ENCODE results near the gene TSSK6.

The TSSK6 gene

DNA sequence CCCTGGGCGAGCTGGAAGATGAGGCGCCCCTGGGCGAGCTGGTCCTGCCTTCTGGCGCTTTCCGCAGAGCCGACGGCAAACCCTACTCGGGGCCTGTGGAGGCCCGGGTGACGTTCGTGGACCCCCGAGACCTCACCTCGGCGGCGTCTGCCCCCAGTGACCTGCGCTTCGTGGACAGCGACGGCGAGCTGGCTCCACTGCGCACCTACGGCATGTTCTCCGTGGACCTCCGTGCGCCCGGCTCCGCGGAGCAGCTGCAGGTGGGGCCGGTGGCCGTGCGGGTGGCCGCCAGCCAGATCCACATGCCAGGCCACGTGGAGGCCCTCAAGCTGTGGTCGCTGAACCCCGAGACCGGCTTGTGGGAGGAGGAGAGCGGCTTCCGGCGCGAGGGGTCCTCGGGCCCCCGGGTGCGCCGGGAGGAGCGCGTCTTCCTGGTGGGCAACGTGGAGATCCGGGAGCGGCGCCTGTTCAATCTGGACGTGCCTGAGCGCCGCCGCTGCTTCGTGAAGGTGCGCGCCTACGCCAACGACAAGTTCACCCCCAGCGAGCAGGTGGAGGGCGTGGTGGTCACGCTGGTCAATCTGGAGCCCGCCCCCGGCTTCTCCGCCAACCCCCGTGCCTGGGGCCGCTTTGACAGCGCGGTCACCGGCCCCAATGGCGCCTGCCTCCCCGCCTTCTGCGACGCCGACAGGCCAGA lies 29.1 kb upstream of the TSSK6 start:
- DNase-seq = no peak

DNA sequence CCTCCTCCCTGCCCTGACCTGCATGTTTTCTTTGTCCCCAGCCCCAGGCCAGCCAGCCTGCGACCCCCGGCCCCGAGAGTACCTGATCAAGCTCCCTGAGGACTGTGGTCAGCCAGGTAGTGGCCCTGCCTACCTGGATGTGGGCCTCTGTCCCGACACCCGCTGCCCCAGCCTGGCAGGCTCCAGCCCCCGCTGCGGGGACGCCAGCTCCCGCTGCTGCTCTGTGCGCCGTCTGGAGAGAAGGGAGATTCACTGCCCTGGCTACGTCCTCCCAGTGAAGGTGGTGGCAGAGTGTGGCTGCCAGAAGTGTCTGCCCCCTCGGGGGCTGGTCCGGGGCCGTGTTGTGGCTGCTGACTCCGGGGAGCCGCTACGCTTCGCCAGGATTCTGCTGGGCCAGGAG lies 28.3 kb upstream of the TSSK6 start:
- DNase-seq = no peak

DNA sequence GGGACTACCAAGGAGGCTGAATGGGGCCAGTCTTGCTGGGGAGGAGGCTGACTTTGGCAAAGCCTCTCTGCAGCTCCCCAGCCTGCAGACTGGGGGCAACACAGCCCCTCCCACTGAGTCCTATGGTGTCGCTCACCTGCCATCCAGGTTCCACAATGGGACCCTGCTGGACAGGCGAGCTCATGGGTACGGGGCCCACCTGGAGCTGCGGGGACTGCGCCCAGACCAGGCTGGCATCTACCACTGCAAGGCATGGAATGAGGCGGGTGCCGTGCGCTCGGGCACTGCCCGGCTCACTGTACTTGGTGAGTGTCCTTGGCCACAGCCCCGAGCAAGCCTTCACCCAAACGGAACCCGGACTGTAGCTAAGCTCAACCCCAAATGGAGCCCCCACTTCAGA lies 27.8 kb upstream of the TSSK6 start:
- no peak for DNase-seq

DNA sequence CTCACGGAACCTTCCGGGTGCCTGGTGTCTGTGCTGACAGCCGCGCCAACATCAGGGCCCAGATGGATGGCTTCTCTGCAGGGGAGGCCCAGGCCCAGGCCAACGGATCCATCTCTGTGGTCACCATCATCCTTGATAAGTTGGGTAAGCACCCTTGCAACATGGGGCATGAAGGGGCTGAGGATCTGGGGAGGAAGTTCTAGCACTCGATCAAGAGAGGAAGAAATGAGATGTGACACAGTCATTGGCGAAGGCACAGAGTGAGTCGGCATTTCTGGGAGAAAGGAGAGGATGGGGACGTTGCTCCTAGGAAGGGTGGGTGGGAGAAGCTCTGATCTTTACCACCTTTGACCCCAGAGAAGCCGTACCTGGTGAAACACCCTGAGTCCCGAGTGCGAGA lies 27.2 kb upstream of the TSSK6 start:
- no peak for DNase-seq

DNA sequence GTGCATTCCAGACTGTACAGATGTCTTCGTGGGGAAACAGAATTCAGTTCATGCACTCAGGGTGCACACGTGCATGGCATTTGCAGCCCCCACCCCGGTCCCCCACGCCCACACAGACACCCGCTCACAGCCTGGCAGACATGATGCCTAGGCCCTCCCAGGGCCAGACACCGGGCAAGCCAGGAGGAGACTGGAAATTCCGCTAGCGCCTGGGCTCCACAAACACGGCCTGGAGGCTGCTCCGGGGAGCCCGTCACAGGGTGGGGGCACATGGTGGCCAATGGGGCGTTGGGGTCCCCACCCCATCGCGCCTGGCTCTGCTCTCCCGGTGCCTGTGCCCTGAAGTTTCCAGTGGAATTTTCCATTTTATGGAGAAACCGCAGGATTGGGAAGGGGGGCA lies 26.3 kb upstream of the TSSK6 start:
- no peak for DNase-seq

DNA sequence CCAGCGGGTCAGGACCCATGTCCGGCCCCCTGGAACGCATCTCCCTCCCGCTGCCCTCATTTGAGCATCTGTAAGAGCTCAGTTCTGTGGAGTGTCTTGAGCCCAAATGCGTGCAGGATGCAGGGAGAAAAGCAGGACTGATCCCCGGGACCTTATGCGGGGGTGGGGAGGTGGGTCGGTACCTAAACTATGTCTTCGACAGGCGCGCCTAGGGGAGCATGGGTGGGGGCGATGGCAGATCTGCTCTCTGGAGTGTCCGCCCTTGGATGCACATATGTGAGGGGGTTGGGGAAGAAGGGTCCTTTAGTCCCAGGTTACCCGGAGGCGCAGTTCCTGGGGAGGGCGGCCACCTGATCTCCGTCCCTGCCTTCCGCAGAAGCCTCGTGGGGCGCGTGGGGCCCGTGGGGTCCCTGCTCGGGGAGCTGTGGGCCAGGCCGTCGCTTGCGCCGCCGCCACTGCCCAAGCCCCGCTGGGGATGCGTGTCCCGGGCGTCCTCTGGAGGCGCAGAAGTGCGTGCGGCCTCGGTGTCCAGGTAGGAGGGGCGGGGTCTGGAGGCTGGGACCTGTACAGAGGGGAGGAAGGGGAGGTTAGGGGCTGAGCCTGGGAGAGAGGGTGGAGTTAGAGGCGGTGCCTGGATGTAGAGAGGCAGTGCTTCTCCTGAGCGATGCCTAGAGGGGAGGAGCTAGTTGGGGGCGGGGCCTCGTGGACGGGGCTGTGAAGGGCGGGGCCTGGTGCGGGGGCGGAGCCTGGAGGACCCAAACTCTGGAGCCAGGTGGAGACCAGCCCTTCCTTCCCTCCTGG lies 25.6 kb upstream of the TSSK6 start:
- DNase-seq = peak; percentile 40

DNA sequence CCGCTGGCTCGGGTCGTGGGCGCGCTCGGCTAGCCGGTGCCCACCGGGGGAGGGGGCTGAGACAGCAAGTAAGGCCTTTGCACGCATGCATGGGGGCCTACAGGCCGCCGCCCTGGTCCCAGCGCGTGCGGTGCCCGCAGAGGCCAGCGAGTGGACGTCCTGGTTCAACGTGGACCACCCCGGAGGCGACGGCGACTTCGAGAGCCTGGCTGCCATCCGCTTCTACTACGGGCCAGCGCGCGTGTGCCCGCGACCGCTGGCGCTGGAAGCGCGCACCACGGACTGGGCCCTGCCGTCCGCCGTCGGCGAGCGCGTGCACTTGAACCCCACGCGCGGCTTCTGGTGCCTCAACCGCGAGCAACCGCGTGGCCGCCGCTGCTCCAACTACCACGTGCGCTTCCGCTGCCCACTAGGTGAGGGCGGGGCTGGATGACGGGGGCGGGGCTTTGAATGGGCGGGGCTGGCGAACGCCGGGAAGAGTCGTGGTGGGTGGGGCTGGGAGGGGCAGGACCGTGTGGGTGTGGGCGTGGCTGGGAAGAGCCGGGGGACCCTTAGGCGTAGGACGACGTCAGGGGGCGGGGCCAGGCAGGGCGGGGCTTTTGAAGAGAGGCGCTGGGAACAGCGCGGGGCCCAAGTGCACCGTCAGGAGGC lies 24.8 kb upstream of the TSSK6 start:
- DNase-seq = peak; percentile 25

DNA sequence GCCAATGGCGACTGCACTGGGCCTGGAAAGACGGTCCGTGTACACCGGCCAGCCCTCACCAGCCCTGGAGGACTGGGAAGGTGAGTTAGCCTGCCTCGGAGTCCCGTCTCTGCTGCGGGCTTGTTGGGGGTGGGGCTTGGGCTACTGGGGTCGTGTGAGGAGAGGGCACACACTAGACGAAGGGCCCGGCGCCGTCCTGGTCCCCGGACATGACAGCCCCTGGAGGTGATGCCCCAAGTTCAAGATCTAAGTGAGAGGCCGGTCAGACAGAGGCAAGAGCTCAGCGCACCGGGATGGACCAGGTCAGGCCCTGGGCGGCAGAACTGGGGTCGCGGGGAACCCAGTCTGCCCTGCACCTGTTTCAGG lies 24.3 kb upstream of the TSSK6 start:
- DNase-seq = no peak

DNA sequence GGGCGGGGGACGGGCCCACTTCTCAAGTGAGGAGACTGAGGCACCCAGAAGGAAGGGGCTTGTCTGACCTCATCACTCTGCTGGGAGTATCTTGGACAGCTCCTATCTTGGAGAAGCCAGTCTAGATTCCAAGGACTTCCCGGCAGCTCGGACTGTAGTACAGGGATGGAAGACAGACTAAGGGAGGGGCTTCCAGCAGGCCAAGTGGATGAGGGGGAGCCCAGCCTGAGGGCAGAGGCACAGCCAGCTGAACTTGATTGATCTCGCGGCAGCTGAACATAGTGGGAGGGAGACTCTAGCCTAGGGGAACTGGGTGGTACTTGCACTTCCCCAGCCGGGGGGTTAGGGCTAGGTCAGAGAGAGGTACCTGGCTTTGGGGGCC lies 23.4 kb upstream of the TSSK6 start:
- DNase-seq = no peak

DNA sequence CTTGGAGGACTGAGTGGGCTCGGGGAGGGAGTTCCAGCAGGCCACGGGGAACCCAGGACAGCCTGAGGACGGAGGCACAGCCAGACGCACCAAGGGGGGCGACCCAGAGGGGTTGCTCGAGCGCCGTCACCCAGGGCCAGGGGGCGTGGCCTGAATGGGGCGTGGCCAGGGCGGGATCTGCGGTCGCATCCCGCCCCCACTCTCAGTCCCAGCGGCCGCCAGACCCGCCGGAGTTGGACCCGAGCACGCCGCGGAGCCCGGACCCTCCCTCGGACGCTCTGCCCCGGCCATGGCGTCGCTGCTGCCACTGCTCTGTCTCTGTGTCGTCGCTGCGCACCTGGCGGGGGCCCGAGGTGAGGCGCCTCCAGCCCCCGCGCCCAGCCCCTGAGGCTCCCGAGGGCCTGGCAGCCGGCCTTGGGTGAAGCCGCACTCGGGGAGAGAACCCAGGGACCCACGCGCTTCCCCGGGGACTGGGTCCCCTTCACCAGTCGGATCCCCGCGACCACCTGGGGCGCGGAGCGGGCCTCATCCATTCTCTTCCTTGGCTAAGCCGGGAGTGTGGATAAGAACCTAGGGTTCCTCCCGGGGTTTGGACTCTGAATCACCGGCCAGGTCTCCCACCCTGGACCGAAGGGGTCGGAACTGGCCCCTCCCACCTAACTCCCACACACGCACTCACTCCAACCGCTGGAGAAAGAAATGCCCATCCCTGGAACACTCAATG lies 22.9 kb upstream of the TSSK6 start, which contains the start of gene CILP2:
CILP2 (plus strand) TSS at position 205 of the 724 bp plus-strand sequence; CDS start at position 290, 85 bp downstream.
- DNase-seq = no peak

DNA sequence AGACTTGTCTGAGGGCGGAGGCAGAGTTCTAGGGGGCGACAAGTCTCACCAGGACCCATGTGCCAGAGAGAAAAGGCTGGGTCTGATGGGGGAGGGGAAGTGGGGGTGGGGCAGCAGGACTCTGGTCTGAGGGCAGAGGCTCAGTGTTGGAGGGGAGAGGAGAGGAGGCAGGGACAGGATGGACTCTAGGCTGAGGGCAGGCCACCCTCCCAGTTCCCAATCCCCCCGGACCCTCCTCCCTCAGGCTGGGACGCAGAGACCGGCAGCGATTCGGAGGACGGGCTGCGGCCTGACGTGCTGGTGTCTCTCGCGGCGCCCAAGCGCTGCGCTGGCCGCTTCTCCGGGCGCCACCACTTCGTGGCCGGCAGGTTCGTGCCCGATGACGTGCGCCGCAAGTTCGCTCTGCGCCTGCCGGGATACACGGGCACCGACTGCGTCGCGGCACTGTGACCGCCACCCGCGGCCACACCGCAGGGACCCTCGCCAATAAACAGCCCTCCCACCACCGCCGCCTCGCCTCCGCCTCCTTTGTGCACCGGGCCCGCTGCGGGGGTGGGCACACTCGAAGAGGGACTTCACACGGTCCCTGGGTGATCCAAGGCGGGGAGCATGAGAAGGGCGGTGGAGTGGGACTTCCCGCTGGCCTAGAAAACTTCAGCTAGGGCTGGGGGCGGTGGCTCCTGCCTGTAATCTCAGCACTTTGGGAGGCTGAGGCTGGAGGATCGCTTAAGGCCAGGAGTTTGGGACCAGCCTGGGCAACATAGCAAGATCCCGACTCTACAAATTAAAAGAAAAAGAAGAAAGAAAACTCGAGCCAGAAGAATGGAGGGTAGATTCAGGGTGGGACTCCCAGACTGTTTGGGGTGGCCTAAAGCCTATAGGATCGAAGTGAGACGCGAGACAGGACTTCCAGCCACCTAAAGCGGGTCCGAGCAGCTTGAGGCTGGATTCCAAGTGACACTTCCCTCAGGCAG lies 22.0 kb upstream of the TSSK6 start:
- no peak for DNase-seq

DNA sequence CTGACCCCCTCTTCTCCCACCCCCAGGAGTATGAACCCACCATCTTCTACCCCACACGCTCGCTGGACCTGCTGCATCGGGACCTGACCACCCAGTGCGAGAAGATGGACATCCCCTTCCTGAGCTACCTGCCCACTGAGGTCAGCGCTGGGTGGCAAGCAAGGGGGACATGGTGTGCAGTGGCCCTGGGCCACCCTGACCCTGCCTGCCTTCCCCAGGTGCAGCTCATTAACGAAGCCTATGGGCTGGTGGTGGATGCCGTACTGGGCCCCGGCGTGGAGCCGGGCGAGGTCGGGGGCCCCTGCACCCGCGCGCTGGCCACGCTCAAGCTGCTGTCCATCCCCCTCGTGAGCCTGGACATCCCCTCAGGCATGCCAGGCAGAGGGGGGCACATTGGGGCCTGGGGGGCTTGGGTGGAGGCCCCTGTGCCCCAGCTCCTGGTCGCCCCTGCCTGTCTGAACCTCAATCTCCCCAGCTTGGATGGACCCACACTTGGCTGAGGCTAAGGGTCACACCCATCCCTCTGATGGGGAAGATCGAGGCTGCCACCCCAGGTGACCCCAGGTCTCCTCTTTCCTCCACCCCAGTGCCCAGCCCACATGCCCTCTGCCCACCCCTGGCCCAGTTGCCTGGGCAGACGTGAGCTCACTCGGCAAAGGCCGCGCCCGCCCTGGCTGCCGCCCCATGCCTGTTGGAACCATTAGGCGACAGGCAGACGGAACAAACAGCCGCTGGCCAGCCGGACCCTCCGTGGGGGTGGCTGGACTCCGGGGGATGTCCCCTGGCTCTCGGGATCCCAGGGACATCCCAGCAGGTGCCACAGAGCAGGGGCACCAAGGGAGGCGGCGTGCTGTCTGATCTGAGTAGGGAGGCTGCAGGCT lies 20.2 kb upstream of the TSSK6 start:
- no peak for DNase-seq

DNA sequence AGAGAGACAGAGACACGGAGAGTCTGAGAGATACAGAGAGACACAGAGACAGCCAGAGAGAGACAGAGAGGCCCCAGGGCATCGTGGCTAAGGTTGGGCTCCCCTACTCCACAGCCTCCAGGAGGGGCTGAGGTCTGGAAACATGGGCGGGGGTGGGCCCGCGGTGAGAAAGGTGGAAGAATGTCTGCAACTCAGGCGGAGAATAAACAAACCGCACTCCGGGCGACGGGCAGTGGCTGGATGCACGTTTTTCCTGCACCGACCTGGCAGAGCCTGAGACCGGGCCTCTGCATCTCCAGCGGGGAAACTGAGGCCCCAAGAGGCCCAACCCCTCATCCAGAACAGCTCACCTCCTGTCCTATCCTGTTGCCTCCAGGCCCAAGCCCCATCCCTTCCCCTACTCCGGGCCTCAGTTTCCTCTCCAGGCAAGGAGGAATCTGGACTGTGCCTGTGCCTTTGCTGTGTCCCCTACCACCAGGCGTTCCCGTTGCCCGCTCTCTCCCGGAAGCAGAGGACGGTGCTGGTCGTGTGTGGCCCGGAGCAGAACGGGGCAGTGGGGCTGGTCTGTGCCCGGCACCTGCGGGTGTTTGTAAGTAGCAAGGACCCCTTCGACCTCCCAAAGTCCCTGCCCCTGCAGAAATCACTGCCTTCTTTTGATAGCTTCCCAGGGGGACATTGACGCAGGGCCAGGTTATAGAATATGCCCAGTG lies 19.4 kb upstream of the TSSK6 start:
- DNase-seq = no peak

DNA sequence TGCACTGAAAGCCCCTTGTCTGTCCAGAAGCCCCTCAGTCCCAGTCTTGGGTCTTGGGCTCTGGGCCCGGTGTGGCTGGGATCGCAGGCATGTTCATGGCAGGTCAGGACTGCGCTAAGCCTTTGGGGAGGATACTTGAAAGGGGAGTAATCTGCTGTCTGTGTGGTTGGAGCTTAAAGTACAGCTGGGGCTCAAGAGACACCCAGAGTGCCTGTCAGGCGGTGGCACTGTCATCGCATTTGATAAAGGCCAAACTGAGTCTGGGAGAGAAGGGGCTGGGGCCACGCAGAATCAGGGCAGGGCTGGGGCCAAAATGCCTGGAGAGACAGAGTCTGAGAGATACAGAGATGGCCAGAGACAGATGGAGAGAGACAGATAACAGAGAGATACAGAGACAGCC lies 18.5 kb upstream of the TSSK6 start:
- DNase-seq = no peak

DNA sequence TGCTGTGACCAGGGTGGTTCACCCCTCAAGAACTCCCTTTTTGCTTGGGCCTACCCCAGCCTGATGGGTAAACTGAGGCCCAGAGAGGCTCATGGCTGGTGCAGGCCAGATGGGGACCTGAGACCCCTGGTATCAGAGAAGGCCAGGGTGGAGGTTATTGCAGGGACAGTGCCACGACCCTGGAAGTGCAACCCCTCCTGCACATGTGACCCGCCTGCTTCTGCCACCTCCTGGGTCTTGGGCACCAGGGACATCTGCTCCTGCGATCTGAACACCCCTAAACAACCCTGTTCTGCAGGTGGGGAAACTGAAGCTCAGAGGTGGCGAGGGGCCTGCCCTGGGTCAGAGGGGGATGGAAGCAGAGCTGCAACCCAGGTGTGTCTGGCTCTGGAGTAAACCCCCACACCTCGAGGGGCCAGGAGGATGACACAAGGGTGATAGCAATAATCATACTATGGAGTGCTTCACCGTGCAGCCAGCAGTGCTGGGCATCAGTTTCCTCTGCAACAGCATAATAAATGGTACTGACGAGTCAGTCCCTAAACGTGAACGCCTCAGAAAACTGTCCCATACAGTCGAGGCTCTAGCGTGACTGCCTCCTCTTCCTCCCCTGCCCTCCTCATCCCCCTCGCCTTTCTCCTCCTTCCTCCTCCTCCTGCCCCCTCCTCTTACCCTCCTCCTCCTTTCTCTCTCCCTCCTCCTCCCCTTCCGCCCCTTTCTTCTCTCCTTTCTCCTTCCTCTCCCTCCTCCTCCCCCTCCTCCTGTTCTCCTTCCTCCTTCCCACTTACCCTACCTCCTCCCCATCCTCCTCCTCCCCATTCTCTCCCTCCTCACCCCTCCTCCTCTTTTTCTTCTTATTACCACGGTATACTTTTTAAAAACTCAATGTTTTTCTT lies 17.7 kb upstream of the TSSK6 start:
- no peak for DNase-seq

DNA sequence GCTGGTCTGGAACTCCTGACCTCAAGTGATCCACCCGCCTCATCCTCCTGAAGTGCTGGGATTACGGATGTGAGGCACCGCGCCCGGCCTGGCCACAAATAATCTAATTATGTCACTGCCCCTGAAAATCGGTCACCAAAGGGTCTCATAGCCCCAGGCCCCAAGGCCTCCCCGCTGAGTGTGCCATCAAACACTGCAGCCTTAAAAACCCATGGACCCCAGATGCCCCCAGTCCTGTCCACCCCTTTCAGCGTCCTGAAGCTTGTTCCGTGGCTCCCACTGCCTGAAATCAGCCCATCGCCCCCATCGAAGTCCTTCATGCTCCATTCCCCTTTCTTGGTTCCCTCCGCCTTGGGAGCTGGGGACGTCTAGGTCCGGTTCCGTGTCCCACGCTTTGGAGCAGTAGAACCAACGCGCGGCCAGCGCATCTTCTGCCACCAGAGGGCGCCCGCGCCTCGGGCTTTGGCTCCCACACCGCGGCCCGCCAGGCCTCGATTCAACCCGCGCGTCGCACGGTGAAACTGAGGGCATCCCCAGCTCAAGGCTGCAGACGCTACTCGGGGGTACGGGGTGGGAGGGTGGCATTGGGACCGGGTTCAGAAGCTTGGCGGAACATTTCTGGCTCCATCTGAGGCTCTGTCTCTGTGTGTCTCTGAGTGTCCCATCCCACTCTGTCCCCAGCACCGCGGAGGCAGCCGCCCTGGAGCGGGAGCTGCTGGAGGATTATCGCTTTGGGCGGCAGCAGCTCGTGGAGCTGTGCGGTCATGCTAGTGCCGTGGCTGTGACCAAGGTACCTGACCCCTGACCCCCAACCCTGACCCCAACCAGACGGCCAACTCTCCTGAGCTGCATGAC lies 16.8 kb upstream of the TSSK6 start:
- peak; percentile 82 for DNase-seq

DNA sequence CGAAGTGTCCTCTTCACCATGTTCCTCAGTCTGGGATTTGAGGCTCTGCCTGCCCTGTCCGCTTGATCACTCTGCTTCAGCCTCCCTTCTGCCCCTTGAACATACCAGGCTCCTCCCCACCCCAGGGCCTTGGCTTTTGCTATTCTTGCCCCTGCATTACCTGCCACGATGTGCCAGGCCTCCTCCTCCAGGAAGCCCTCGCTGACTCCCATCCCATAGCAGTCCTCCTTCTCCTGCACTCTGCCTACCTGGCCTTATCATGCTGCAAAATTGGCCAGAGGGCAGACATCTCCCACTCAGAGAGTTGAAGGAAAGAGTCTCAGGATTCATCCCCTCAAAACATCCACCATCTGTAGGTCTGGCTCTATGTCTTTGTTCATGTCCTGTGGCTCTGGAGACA lies 15.5 kb upstream of the TSSK6 start:
- DNase-seq = no peak

DNA sequence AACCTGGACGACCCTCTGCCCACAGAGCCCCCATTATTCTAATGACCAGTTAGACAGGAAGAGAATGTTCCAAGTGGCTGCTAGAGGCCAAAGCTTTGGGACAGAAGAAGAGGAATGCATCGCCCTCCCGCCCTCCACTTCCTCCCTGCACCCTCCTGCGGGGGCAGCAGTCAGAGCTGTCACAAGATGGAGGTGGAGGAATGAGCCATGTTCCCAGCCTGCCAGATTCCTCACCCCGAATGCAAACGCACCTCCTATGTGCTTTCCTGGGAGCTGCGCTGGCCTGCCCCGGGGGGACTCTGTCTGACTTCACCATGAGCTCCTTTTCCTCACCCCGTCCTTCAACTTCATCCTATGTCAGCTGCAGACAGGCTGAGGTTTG lies 15.1 kb upstream of the TSSK6 start:
- DNase-seq = no peak

Data from RPMI8226 (cell line).